ENCODE data around the gene MAP6D1. TPM values are rescaled to one million over a fixed set of nuclear protein-coding genes. Genes with fewer than 3 reads are reported as not detected.

The MAP6D1 gene
- total and polyA plus RNA-seq, 2 donors from 2014 or later: 1.4 to 1.5 TPM

- Histone ChIP-seq H3K4me3 (ENCODE audit: low read length in 3 of 3) (no peak overlapping the region), H3K36me3 (ENCODE audit: control insufficient read depth in 2 of 3, insufficient read depth in 3 of 3, low read length in 3 of 3) (peaks cover 8 to 41% (median 30%) of the 10 kb centered on the region in 3 donors), H3K9me3 (ENCODE audit: control insufficient read depth in 2 of 3, insufficient read depth in 1 of 3, low read length in 3 of 3) (no peaks in the 10 kb centered on the region), H3K27ac (ENCODE audit: low read depth in 2 of 2, low read length in 2 of 2) (no peak overlapping the region), H3K9ac (ENCODE audit: low read length in 3 of 3) (no peak overlapping the region), H3K4me1 (ENCODE audit: control insufficient read depth in 2 of 3, insufficient read depth in 2 of 3, low read depth in 1 of 3, low read length in 3 of 3) (no peaks in the 10 kb centered on the region), H3K27me3 (ENCODE audit: control insufficient read depth, insufficient read depth, low read length) (no peaks in the 10 kb centered on the region)
- DNase-seq (no peak), FAIRE-seq (no peak)
- intact Hi-C loops (cut with DNase I): no loop called here
- TF ChIP-seq, protein P1, sequence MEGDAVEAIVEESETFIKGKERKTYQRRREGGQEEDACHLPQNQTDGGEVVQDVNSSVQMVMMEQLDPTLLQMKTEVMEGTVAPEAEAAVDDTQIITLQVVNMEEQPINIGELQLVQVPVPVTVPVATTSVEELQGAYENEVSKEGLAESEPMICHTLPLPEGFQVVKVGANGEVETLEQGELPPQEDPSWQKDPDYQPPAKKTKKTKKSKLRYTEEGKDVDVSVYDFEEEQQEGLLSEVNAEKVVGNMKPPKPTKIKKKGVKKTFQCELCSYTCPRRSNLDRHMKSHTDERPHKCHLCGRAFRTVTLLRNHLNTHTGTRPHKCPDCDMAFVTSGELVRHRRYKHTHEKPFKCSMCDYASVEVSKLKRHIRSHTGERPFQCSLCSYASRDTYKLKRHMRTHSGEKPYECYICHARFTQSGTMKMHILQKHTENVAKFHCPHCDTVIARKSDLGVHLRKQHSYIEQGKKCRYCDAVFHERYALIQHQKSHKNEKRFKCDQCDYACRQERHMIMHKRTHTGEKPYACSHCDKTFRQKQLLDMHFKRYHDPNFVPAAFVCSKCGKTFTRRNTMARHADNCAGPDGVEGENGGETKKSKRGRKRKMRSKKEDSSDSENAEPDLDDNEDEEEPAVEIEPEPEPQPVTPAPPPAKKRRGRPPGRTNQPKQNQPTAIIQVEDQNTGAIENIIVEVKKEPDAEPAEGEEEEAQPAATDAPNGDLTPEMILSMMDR (IDR thresholded peaks at IDR 0.05; ENCODE audit: borderline replicate concordance, extremely low read depth, insufficient read depth): no peak
These were observed 19.2 kb upstream of the MAP6D1 start for GRCh38 chr3:183844606-183845005.

DNA sequence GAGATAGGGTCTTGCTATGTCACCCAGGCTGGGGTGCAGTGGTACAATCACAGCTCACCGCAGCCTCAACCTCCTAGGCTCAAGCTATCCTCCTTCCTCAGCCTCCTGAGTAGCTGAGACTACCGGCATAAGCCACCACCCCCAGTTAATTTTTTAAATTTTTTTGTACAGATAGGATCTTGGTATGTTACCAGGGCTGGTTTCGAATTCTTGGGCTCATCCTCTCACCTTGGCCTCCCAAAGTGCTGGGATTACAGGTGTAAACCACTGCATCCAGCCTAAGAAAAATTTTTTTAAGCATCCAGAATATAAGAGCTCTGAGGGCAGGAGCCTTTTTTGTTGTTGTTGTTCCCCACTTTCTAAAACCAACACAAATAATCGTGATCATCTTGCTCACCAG lies 14.4 kb upstream of the MAP6D1 start:
- no peak for DNase-seq
- no peak overlapping the region for H3K9ac ChIP-seq (ENCODE audit: low read length in 3 of 3)
- H3K36me3 ChIP-seq (ENCODE audit: control insufficient read depth in 2 of 3, insufficient read depth in 3 of 3, low read length in 3 of 3): peaks cover 8 to 25% (median 23%) of the 10 kb centered on the region in 3 donors
- intact Hi-C loops (cut with DNase I): no loop called here
- no peak overlapping the region for H3K27ac ChIP-seq (ENCODE audit: low read depth in 2 of 2, low read length in 2 of 2)
- FAIRE-seq: no peak
- no peaks in the 10 kb centered on the region for H3K9me3 ChIP-seq (ENCODE audit: control insufficient read depth in 2 of 3, insufficient read depth in 1 of 3, low read length in 3 of 3)
- H3K27me3 ChIP-seq (ENCODE audit: control insufficient read depth, insufficient read depth, low read length): no peaks in the 10 kb centered on the region
- no peak overlapping the region for H3K4me3 ChIP-seq (ENCODE audit: low read length in 3 of 3)
- TF ChIP-seq, protein P1 (IDR thresholded peaks at IDR 0.05; ENCODE audit: borderline replicate concordance, extremely low read depth, insufficient read depth): no peak
- no peaks in the 10 kb centered on the region for H3K4me1 ChIP-seq (ENCODE audit: control insufficient read depth in 2 of 3, insufficient read depth in 2 of 3, low read depth in 1 of 3, low read length in 3 of 3)

- DNase-seq (no peak), FAIRE-seq (no peak)
- H3K9me3 ChIP-seq (ENCODE audit: control insufficient read depth in 2 of 3, insufficient read depth in 1 of 3, low read length in 3 of 3): no peaks in the 10 kb centered on the region
- H3K4me3 ChIP-seq (ENCODE audit: low read length in 3 of 3): no peak overlapping the region
- no peaks in the 10 kb centered on the region for H3K4me1 ChIP-seq (ENCODE audit: control insufficient read depth in 2 of 3, insufficient read depth in 2 of 3, low read depth in 1 of 3, low read length in 3 of 3)
- H3K27me3 ChIP-seq (ENCODE audit: control insufficient read depth, insufficient read depth, low read length): no peaks in the 10 kb centered on the region
- H3K9ac ChIP-seq (ENCODE audit: low read length in 3 of 3): no peak overlapping the region
- H3K36me3 ChIP-seq (ENCODE audit: control insufficient read depth in 2 of 3, insufficient read depth in 3 of 3, low read length in 3 of 3): peaks cover 8 to 32% (median 13%) of the 10 kb centered on the region in 3 donors
- intact Hi-C loops (cut with DNase I): no loop called here
- TF ChIP-seq, protein P1 (IDR thresholded peaks at IDR 0.05; ENCODE audit: borderline replicate concordance, extremely low read depth, insufficient read depth): no peak
- no peak overlapping the region for H3K27ac ChIP-seq (ENCODE audit: low read depth in 2 of 2, low read length in 2 of 2)
These were observed 12.5 kb upstream of the MAP6D1 start for GRCh38 chr3:183837894-183838293.

DNA sequence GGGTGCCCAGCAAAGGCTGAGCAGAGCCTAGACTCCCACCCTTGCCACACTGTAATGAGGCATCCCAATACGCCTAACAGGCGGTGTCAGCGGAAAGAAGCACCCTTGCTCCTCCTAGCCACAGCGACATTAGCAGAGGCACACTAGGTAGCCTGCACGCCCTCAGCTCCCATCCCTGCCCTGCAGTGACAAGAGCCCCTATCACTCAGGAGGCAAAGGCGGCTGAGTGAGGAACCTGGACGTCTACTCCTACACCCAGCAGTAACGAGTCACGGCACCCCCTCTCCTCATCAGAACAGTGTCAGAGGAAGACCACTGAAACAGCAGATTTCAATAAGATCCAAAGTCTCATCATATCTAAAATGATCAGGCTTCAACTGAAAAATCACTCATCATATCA lies 12.0 kb upstream of the MAP6D1 start:
- H3K27ac ChIP-seq (ENCODE audit: low read depth in 2 of 2, low read length in 2 of 2): no peak overlapping the region
- H3K9ac ChIP-seq (ENCODE audit: low read length in 3 of 3): no peak overlapping the region
- TF ChIP-seq, protein P1 (IDR thresholded peaks at IDR 0.05; ENCODE audit: borderline replicate concordance, extremely low read depth, insufficient read depth): no peak
- intact Hi-C loops (cut with DNase I): no loop called here
- no peaks in the 10 kb centered on the region for H3K27me3 ChIP-seq (ENCODE audit: control insufficient read depth, insufficient read depth, low read length)
- H3K9me3 ChIP-seq (ENCODE audit: control insufficient read depth in 2 of 3, insufficient read depth in 1 of 3, low read length in 3 of 3): no peaks in the 10 kb centered on the region
- no peak overlapping the region for H3K4me3 ChIP-seq (ENCODE audit: low read length in 3 of 3)
- FAIRE-seq (no peak), DNase-seq (no peak)
- no peaks in the 10 kb centered on the region for H3K4me1 ChIP-seq (ENCODE audit: control insufficient read depth in 2 of 3, insufficient read depth in 2 of 3, low read depth in 1 of 3, low read length in 3 of 3)
- H3K36me3 ChIP-seq (ENCODE audit: control insufficient read depth in 2 of 3, insufficient read depth in 3 of 3, low read length in 3 of 3): peaks cover 8 to 36% (median 16%) of the 10 kb centered on the region in 3 donors
